Measurements from ENCODE around the gene VIT.

VIT gene

DNA sequence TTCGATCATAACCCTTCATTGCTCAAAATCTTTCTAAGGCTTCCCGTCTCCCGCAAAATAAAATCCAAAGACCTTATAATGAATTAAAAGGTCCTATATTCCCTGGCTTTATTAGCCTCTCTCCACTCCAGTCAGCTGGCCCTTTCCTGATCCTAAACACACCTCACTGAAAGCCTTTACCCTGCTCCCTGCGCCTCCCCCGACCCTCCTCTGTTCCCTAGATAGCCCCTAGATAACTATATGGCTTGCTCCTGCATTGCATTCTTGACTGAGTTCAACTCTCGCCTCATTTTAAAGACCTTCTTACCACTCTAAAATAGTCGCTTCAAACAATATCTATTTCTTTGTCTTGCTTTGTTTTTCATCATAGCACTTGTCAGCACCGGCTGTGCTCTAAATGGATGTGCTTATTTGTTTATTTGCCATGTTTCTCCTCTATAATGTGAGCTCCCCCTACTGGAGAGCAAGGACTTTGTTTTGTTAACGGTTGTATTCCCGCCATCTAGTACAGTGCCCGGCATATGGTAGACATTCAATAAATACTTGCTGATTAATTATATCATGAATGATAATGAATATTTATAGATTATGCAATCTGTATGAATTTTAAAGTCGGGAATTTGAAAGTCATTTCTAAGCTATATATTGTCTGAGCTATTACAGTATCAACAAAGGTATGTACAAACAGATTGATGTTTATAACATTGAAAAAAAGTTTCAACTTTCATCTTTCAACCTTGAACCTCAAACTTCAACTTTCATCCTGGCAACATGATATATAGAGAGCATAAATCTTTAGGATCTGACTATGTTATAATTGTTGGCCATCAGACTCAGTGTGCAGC, 32.4 kb upstream of the VIT start:
- peak; percentile 77 for TF ChIP-seq CTCF (IDR thresholded peaks at IDR 0.05; ENCODE audit: low read depth, low read length, missing control alignments)
- H3K27me3 ChIP-seq (replicated peaks), result no peaks in the 10 kb centered on the region
- H3K27ac ChIP-seq, result no peak overlapping the region
- in situ Hi-C loops (cut with HindIII; ENCODE audit: low pct_ligation_motif_present, low sequenced_read_pairs), result no loop called here
- no peaks in the 10 kb centered on the region for H3K36me3 ChIP-seq (replicated peaks)
- DNase-seq, result peak; percentile 37
- no peak overlapping the region for H3K4me3 ChIP-seq (ENCODE audit: low read depth, low read length)

DNA sequence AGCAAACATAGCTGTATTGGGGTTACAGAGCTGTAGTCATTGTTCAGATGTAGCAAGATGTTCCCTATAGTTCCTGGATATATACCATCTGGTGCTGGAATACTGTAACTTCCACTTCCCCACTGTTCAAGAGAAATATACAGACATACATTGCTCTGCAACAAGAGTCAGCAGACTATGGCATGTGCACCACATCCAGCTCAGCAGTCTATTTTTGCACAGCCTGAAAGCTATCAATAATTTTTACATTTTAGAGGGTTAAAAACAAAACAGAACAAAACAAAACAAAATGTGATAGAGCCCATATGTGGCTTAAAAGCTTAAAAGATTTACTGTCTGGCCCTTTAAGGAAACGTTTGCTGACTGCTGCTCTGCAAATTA, 31.8 kb upstream of the VIT start:
- Histone ChIP-seq H3K4me3 (ENCODE audit: low read depth, low read length) (no peak overlapping the region), H3K27me3 (replicated peaks) (no peaks in the 10 kb centered on the region), H3K36me3 (replicated peaks) (no peaks in the 10 kb centered on the region), H3K27ac (no peak overlapping the region)
- no peak for DNase-seq
- no peak for TF ChIP-seq CTCF (IDR thresholded peaks at IDR 0.05; ENCODE audit: low read depth, low read length, missing control alignments)
- in situ Hi-C loops (cut with HindIII; ENCODE audit: low pct_ligation_motif_present, low sequenced_read_pairs), result no loop called here

DNA sequence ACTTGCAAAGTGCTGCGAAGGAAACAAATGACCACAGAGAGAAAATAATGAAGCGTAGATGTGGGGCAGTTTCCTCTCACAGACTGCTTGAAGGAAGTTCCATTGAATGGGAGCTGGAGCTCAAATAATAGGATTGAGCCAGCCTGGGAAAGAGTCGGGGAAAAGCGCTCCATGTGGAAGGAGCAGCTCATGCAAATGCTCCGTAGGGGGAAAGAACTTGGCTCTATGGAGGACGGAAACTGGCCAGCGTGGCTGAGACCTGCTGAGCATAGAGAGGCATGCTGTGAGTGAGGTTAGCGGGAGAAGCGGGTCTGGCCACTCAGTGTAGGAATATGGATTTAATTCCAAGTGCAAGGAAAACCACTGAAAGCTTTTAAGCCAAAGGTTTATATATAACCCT, 28.6 kb upstream of the VIT start:
- H3K4me3 ChIP-seq (ENCODE audit: low read depth, low read length), result no peak overlapping the region
- in situ Hi-C loops (cut with HindIII; ENCODE audit: low pct_ligation_motif_present, low sequenced_read_pairs), result no loop called here
- H3K27me3 ChIP-seq (replicated peaks), result no peaks in the 10 kb centered on the region
- H3K36me3 ChIP-seq (replicated peaks), result no peaks in the 10 kb centered on the region
- H3K27ac ChIP-seq, result no peak overlapping the region
- DNase-seq, result no peak
- no peak for TF ChIP-seq CTCF (IDR thresholded peaks at IDR 0.05; ENCODE audit: low read depth, low read length, missing control alignments)

DNA sequence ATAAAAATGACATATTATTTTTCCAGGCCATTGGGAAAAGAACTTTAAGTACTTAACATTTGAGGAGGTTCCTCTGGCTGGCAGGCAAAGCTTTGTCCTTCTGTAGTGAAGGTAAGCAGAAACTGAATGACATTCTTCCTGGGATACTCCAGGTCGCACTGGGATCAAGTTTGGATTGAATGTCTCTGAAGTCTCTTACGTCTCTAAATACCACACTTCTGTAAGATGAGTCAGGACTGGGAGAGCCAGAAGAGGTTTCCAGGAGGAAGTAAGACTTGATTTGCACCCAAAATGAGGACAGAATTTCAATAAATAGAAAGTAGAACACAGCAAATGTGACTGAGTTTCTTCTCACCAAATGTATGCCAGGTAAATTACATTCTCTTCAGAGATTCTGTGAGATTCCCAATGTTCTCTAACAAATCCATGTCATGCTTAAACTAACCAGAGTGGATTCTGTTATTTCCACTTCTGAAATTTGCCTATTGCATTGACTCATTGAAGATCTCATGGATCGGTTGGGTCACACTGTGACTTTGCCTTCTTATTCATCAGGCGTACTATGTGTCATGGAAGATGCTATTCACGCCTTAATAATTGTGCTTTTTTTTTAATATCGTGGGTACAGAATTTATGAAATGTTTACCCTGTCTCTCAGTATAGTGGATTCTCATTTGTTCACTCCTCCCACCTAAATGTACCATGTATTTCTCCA, 25.5 kb upstream of the VIT start:
- TF ChIP-seq CTCF (IDR thresholded peaks at IDR 0.05; ENCODE audit: low read depth, low read length, missing control alignments), result no peak
- in situ Hi-C loops (cut with HindIII; ENCODE audit: low pct_ligation_motif_present, low sequenced_read_pairs), result no loop called here
- no peaks in the 10 kb centered on the region for H3K27me3 ChIP-seq (replicated peaks)
- peak; percentile 47 for DNase-seq
- no peak overlapping the region for H3K27ac ChIP-seq
- H3K36me3 ChIP-seq (replicated peaks), result no peaks in the 10 kb centered on the region
- H3K4me3 ChIP-seq (ENCODE audit: low read depth, low read length), result no peak overlapping the region

GRCh38 chr2:36671731-36672130, 24.8 kb upstream of the VIT start:
- no peak for DNase-seq
- no peak for TF ChIP-seq CTCF (IDR thresholded peaks at IDR 0.05; ENCODE audit: low read depth, low read length, missing control alignments)
- in situ Hi-C loops (cut with HindIII; ENCODE audit: low pct_ligation_motif_present, low sequenced_read_pairs), result no loop called here

More at GRCh38 chr2:36671731-36672130, 24.8 kb upstream of the VIT start:
- no peaks in the 10 kb centered on the region for H3K27me3 ChIP-seq (replicated peaks)
- H3K4me3 ChIP-seq (ENCODE audit: low read depth, low read length), result no peak overlapping the region
- no peaks in the 10 kb centered on the region for H3K36me3 ChIP-seq (replicated peaks)
- H3K27ac ChIP-seq, result no peak overlapping the region
